ENCODE measurements around the gene HMX3.
A peak's percentile ranks its signal among the peaks of the same experiment; 100 is the strongest.

The HMX3 gene

DNA sequence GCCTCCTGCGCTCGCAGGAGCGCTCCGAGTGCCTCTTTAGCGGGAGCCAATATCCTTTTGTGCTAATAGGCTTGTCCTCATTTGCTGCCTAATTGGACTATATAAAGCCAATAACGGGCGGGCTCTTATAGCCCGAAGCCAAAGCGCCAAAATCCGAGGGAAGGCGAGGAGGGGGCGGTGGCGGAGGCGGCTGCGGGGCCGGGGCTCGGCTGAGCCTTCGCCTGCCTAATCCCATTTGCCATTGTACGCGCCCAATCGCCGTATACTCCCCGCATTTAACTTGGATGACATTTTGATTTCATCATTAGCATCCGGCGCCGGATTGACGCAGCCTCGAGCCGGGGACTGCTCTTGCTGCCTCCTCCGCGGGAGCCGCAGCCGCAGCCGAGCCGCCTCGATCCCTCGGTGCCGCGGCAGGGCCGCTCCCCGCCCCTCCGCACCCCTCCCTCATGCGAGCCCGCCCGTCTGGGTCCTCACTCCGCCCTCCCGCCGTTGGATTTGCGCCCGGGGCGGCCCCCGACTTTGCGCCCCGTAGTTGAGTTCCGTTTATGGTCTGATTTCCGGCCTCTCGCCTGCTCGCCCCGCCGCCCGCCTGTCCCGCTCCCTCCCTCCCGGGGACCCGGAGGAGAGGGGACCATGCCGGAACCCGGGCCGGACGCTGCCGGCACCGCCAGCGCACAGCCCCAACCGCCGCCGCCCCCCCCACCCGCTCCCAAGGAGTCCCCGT lies at the start of gene HMX3:
Gene HMX3, plus strand, starts transcription at position 556 of the 727 bp plus-strand sequence. Its CDS starts 81 bp downstream, at position 637.
- peak in 1 of 2 donors; percentile 40 for DNase-seq

- DNase-seq, result no peak
Measured at GRCh38 chr10:123086281-123086680, 49.5 kb upstream of the HMX3 start.

- no peak for DNase-seq
Measured at GRCh38 chr10:123087348-123087747, 48.4 kb upstream of the HMX3 start.

GRCh38 chr10:123087786-123088185 lies 48.0 kb upstream of the HMX3 start:
- no peak for DNase-seq

DNA sequence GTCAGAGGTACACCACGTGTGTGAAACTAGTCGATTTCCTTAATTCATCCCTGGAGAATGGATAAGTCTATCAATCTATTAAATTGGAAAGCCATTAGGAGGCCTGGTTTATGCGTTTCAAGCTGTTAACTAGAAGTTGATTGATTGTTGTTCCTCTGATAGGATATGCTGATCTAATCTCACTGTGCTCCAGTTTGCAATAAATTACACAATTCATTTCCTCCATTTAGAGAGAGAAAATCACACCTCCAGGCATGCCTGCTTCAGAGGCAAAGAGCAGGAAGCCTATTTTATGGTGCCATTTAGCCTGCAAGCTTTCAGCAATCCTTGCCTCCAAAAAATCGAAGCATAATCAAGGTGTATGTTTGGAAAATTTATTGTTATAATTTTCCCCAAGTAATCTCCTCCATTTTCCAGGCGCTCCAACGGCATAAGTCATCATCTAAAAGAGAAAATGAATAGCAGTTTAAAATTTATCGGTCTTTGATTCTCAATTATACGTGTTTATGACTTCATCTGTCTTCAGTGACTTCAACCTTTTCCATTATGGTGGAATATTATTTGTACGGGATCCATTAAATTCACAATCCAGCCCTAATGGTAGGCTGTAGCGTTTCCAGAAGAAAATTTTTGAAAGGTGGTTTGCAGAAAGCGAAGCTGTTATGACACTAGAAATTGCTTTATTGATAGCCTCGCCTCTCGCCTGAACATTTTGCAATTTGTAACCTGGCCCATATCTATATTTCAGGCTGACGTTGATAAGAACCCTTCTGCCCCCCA lies 42.9 kb upstream of the HMX3 start:
- no peak for DNase-seq

DNA sequence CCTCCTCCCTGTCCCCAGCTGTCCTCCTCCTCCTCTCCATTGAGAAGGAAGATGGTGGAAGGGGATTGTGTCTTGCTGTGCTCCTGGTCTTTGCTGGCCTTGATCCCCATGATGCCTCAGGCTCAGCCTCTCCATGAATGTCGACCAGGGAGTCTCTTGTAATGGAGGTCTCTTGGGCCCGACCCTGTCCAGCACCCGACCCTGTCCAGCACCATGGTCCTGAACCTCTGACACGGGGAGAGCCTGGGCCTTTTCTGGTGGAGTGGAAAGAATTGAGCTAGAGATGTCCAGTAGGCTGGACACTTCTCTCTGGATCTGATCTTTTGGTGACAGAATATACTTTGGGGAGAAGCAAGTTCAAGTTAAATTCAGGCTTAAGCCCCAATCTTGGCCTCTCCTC lies 42.3 kb upstream of the HMX3 start:
- no peak for DNase-seq

DNA sequence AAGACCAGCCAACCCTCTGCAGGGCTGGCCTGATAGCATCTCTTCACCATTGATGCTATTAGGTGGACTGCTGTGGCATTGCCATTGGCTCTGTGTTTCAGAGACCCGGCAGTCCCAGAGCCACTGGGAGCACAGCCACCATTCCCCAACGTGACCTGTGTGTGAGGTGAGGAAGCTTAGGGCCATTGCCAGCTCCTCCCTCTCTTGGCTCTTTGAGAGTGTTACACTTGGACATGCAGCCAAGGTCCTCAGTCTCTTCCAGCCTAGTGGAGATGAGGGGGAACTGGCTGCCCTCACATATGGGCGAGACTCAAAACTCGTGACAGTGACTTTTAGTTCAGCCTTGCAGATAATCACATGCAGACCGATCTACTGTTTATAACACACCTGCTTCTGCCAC lies 39.3 kb upstream of the HMX3 start:
- DNase-seq, result no peak

DNA sequence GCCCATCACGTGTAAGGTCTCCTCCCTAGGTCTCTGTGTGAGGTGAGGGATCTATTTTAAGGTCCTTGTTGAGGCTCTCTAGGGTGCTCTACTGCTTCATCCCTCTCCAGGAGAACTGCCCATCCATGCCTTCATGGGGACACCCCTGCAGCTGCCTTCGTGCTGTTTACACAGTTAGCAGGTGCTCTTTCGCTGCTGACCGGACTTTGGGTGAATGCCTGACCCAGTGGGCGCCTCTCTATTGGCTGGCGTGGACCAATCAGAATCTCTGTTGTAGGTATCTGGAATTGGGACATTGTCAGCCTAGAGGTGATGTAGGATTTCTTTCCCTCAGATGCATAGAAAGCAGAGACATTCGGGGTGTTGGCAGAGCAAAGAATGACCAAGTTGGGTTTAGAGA lies 38.7 kb upstream of the HMX3 start:
- DNase-seq, result no peak

DNA sequence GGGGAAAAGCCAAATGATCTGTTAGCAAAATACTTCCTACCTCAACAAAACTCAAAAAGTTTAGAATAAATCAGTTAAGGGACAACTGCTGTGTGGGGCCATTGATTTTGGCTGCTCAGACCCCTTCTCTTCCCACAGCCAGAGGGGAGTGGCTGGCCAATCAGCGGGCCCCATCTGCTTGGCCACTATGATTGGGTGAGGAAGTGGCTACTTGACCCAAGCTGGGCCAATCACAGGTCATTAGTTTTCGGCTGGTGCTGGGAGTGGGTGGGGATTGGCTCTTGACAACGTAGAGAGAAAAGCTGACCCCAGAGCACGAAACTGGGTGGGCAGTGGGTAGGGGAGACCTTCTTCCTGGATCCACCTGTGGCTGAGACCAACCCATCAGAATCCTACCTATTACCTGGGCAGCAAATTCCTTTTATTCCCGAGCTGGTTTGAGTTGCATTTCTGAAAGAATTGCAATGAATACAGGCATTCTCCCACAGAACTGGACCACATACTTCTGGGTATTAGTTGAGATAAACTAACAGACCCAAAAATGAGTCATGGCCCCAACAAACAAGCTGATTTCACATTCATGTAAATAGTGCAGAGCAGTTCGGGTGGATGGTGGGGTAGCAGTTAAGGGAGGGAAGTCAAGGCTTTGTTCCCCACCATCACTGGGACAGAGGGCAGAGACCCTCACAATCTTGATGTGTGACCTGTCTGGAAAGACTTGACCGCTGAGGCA lies 35.6 kb upstream of the HMX3 start:
- no peak for DNase-seq

GRCh38 chr10:123101872-123102271 lies 33.9 kb upstream of the HMX3 start:
- no peak for DNase-seq

DNA sequence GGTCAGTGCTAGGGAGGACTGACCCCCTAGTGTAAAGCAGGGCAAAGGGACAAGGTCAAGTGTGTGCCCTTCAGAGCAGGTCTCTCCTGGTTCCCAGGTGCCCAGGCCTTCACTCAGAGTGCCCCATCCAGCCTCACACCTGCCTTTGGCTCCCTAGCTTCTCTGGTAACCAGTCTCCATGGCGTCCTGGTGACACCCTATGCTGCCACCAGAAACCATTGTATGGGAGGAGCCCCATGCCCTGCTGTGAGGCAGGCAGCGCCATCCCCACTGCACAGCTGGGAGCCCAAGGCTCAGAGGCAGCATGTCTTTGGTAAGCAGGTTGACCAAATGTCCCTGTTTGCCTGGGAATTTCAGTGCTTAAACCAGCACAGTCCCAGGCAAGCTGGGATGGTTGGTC lies 33.1 kb upstream of the HMX3 start:
- DNase-seq, result no peak

GRCh38 chr10:123103944-123104343 lies 31.8 kb upstream of the HMX3 start:
- no peak for DNase-seq

DNA sequence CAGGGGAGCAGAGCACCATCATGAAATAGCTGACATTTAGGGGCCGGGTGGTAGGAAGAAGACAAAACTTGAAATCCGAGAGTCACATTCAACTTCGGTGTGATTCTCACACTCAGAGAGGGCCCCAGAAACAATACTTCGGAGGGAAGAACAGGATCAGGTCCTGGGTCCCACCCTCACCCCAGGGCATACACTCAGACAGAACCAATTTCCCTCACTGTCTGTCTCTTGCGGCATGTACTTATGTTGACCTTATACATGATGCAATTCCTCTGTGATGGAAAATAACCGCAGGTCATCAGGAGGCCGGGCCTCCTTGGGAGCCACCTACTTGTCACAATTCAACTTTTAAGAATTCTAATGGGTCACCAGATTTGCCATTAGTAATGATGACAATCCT lies 26.3 kb upstream of the HMX3 start:
- no peak for DNase-seq

GRCh38 chr10:123117644-123118417 lies 17.9 kb upstream of the HMX3 start:
- no peak for DNase-seq

DNA sequence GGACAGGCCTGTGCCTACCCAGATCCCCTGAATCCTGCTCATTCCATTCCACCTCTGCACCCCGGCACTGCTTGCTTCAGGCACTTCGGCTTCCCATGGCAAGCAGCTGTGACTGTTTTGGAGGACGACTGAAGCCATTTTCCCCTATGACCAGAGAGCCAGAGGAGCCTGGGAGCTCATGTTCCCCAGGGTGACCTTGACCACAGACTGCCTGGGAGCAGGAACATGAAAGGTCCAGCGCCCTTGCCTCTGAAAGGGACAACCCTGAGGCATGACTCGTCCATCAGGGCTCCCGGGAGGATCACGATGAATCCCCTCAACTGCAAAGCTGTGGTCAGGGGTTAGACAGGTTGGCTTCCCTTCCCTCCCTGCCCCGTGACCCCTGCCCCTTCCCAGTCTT lies 16.7 kb upstream of the HMX3 start:
- DNase-seq, result no peak

GRCh38 chr10:123126246-123126645 lies 9.5 kb upstream of the HMX3 start:
- DNase-seq, result no peak

DNA sequence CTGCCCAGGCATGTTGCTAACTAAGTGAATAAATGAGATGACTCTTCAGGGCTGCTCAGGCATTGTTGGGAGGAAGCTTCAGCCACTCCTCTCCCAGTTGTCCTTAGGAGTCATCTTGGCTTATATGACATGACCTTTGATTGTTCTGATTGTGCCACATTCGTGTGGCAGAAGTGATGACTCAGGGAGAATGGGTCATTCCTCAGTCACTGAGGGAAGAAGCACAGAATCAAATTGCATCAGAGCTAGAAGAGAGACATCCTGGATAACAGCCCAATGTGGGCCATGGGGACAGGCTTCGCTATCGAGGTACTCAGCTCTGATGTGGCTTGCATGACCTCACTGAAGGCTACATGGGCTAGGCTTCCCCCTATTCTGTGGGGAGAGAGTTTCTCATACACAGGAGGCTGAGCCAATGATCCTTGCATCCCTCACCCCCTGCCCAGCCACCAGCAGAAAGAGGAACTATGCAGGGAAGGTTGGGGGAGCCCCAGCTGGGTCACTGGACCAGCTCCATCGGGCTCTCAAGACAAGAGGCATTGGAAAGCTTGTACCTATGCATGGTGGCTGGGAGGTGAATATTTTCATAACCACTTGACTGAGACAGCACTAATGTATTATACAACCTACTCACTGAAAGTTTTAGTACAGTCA lies 6.0 kb upstream of the HMX3 start:
- DNase-seq, result no peak

GRCh38 chr10:123132576-123133477 lies 2.9 kb upstream of the HMX3 start:
- DNase-seq, result peak; percentile 85 to 88

DNA sequence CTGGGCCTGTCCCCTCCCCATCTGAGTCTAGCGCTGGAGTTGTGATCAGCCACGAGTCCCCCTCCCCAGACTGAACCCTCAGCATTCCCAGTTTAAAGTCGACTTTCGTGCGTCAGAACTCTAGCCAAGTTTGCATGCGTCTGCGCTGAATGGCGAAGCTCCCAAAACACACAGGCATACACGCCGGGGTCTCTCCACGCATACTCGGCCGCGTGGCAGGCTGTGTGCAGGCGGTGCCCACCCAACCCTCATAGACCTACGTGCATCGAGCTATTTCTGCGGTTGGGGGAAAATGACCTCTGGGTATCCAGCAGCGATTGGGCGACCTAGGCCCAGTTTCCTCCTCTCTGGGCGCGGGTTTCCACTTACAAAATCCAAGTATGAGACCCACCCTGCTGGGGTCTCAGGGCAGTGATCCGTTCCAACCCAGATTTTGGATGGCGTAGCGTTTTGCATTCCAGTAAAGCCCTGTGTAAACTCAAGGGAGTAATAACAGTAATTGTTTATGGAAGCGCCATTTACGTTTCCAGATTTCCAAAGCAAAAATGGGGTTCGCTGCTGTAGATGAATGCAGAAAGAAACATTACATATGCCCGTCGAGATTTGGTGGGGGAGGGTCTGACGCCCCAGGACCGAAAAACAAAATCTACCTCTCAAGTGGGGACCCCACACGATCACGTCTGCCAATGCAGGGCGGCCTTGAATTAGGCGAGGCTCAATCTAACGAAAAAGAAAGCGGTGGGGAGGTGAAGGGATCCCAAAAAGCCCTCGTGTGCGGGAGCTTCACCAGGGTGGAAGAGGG lies 2.0 kb upstream of the HMX3 start:
- no peak for DNase-seq

GRCh38 chr10:123134343-123134914 lies 1.3 kb upstream of the HMX3 start:
- no peak for DNase-seq
